ENCODE measurements around the gene BSND.
"Not testable (repeated sequence)": the region's sequence is repeated elsewhere in the genome, so short reads cannot be mapped to it uniquely, and the experiment has no call there.

The BSND gene

GRCh38 chr1:55010887-55011217 is 12.1 kb downstream of the BSND start:
- no peak for DNase-seq (ENCODE audit: low read depth, low spot score)
- no peak overlapping the region for H3K27ac ChIP-seq

DNA sequence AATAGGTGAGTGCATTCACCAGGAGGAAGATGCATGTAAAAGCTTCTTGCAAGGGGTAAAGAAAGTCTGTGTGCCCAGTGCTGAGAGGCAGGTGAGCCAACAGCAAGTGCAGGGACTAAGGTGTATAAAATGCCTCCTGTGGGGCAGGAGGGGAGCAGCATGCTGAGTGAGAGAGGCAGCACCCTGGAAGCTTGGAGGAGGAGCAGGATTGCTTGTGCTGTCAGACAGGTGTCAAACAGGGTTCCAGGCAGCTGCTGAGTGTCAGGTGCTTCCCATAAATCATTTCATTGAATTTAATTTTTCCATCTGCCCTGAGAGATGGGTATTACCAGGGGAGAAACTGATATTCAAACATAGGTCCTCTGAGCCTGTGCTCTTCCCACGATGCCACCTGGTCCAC is 13.9 kb downstream of the BSND start:
- DNase-seq (ENCODE audit: low read depth, low spot score), result no peak
- H3K27ac ChIP-seq, result no peak overlapping the region

- H3K27ac ChIP-seq, result no peak overlapping the region
- no peak for DNase-seq (ENCODE audit: low read depth, low spot score)
Measured at GRCh38 chr1:55015123-55015522, 16.4 kb downstream of the BSND start.

DNA sequence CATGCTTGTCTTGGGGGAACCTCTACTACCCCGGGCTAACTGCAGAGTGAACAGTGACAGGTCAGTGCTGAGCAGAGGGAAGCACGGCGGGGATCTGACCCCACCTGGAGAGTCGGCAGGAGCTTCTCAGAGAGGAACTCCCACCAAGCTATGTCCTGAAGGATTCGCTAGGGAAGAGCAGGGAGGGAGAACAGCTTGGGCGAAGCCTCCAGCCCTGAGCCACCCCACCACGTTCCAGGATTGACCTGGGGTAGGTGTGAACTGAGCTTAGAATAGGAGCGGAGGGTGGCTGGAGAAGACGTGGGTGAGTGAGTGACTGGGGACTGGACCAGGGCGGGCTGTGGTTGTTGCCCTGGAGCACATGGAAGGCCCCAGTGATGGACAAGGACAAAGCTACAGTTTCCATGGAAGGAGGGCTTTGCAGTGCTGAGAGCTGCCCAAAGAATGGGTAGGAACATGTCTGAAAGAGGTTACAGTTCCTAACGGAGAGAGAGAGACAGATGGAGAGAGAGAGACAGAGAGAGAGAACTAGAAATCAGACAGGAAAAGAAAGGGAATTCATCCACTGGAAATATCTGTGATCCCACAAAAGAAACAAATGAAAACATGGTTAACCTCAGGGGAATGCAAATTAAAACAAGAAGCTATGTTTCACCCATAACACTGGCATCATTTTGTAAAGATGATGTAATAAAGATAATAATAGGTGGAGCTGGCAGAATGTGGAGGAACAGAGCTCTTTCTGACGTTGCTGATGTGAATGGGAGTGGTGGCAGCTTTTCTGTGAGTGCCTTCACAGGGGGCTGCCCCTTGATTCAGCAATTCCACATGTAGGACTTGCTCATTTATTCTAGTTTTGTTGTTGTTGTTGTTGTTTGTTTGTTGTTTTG is 17.2 kb downstream of the BSND start:
- H3K27ac ChIP-seq, result no peak overlapping the region
- no peak for DNase-seq (ENCODE audit: low read depth, low spot score)

GRCh38 chr1:55018395-55018794 is 19.7 kb downstream of the BSND start:
- no peak for DNase-seq (ENCODE audit: low read depth, low spot score)
- no peak overlapping the region for H3K27ac ChIP-seq

GRCh38 chr1:55021942-55022546 is 23.3 kb downstream of the BSND start:
- H3K27ac ChIP-seq, result peak overlapping the region; percentile 19

DNA sequence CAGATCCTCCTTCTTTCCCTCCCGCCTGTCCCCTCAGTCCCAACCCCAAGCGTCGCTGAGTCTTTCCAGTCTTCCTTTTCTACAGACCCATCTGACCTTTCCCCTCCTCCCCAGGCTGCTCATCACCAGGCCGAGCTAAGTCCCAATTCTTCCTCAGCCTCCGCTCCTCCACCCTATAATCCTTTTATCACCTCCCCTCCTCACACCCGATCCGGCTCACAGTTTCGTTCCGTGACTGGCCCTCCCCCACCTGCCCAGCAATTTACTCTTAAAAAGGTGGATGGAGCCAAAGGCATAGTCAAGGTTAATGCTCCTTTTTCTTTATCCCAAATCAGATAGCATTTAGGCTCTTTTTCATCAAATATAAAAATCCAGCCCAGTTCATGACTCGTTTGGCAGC is 25.4 kb downstream of the BSND start:
- DNase-seq (ENCODE audit: low read depth, low spot score); H3K27ac ChIP-seq: not testable (repeated sequence)

More at GRCh38 chr1:55021942-55022546, 23.3 kb downstream of the BSND start:
- DNase-seq (ENCODE audit: low read depth, low spot score), result peak; percentile 68

- not testable (repeated sequence) for H3K27ac ChIP-seq; DNase-seq (ENCODE audit: low read depth, low spot score)
Measured at GRCh38 chr1:55026682-55027081, 27.9 kb downstream of the BSND start.

DNA sequence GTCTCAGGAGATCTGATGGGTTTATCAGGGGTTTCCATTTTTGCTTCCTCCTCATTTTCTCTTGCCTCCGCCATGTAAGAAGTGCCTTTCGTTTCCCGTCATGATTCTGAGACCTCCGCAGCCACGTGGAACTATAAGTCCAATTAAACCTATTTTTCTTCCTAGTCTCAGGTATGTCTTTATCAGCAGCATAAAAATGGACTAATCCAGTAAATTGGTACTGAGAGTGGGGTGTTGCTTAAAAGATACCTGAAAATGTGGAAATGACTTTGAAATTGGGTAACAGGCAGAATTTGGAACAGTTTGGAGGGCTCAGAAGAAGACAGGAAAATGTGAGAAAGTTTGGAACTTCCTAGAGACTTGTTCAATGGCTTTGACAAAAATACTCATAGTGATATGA is 32.4 kb downstream of the BSND start:
- not testable (repeated sequence) for H3K27ac ChIP-seq; DNase-seq (ENCODE audit: low read depth, low spot score)

DNA sequence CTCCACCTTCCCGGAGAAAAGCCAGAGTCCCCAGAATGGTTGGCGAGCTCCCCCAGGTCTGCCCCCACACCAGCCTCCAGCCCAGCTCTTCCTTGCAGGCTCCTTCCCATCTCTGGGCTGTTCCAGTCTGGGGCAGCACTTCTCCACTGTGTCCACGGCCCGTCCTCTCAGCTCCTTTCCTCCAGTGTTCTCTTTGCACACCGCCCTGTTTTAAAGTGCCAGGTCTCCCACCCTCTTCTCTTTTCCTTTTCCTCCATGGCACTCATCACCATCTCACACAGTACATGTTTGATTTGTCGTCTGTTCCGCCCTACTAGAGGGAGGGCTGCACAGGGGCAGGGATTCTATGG is 34.5 kb downstream of the BSND start:
- no peak for DNase-seq (ENCODE audit: low read depth, low spot score)
- no peak overlapping the region for H3K27ac ChIP-seq

DNA sequence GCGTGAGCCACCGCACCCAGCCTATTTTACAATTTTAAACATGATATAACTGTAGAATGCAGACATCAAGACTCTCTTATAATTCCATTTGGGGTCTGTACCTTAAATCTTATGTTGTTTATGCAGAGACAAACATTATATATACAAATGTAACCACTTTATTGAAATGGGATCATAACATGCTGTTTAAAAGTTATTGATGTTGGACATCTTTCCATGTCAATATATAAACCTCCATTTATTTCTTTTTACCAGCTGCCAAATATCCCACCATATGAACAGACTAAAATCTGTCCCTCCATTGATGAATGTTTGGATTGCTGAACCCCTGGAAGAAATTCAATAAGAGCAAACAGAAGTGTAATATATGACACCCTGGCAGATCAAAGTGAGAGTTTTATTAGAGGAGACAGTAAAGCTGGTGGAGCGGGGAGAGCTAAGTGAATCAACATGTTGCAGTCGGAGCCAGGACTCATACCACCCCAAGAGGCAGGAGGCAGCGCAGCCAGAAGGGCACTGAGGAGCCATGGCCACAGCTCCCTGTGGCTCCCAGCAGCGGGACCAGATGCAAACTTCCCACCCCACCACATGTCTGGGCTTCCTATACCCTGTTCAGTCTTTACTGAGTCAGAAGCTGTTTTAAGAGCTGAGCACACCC is 35.9 kb downstream of the BSND start:
- DNase-seq (ENCODE audit: low read depth, low spot score), result no peak
- H3K27ac ChIP-seq, result no peak overlapping the region

GRCh38 chr1:55035904-55036303 is 37.2 kb downstream of the BSND start:
- H3K27ac ChIP-seq, result no peak overlapping the region
- DNase-seq (ENCODE audit: low read depth, low spot score), result no peak

DNA sequence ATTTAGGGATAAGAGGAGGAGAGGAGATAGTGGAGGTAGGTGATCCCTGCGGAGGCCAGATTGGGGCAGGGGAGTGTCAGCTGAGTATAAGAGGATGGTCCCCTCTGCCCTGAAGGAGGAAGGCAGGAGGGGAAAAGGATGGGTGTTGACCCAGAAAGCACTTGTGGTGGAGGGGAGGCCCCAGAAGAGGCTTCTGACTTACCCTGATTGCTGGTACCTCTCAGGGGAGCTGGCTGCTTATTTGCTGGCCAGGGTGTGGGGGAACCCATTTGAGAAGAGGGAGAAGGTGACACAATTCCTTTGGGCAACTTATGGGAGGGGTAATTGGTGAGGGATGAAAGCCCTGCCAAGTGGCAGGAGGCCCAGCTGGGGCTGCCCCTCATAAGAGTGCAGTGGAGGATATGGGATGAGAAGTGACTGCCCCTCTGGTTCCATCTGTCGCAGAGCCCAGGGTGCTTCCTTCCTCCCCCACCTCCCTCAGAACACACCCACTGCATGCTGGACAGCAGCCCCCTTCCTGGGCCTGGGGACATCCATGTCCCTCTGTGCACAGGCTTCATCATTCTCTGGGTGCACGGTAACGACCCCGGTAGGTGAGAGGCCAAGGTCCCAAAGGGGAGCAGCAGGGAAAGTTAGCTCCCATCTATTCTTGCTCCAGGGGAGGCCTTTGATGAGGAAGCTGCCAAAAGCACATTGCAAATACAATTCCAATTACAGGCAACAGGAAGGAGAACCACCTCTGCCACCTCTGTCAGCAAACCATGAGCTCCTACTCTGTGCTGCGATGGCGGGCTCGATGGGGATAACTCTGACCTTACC is 39.2 kb downstream of the BSND start:
- no peak overlapping the region for H3K27ac ChIP-seq
- no peak for DNase-seq (ENCODE audit: low read depth, low spot score)

DNA sequence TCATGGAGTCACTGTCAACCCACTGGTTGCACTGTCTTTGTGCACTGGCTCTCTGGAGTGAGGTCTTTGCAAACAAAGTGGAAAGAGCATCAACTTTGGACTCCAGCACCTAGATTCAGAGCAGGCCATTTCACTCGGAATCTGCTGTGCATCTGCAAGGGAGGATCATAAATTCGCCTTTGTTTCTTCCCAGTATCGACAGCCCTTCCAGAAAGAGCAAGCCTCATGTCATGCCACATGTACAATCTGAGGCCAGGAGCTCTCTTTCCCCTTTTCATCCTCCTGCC is 39.8 kb downstream of the BSND start:
- no peak for DNase-seq (ENCODE audit: low read depth, low spot score)
- no peak overlapping the region for H3K27ac ChIP-seq

DNA sequence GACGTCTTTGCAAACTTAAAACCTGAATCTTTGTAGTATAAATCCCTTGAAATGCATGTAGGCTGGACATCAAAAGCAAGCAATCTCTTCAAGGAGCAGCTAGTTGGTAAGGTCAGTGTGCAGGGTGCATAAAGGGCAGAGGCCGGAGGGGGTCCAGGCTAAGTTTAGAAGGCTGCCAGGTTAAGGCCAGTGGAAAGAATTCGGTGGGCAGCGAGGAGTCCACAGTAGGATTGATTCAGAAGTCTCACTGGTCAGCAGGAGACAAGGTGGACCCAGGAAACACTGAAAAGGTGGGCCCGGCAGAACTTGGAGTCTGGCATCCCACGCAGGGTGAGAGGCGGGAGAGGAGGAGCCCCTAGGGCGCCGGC is 40.2 kb downstream of the BSND start:
- no peak for DNase-seq (ENCODE audit: low read depth, low spot score)
- no peak overlapping the region for H3K27ac ChIP-seq

DNA sequence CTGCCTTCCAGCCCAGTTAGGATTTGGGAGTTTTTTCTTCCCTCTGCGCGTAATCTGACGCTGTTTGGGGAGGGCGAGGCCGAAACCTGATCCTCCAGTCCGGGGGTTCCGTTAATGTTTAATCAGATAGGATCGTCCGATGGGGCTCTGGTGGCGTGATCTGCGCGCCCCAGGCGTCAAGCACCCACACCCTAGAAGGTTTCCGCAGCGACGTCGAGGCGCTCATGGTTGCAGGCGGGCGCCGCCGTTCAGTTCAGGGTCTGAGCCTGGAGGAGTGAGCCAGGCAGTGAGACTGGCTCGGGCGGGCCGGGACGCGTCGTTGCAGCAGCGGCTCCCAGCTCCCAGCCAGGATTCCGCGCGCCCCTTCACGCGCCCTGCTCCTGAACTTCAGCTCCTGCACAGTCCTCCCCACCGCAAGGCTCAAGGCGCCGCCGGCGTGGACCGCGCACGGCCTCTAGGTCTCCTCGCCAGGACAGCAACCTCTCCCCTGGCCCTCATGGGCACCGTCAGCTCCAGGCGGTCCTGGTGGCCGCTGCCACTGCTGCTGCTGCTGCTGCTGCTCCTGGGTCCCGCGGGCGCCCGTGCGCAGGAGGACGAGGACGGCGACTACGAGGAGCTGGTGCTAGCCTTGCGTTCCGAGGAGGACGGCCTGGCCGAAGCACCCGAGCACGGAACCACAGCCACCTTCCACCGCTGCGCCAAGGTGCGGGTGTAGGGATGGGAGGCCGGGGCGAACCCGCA is 40.8 kb downstream of the BSND start, which contains the start of gene PCSK9:
TSS of gene PCSK9 (plus strand) at position 207 of the 741 bp plus-strand sequence. CDS start at position 497, 290 bp downstream.
- H3K27ac ChIP-seq, result peak within 1 kb of the TSS; percentile 4
- DNase-seq (ENCODE audit: low read depth, low spot score), result no peak

DNA sequence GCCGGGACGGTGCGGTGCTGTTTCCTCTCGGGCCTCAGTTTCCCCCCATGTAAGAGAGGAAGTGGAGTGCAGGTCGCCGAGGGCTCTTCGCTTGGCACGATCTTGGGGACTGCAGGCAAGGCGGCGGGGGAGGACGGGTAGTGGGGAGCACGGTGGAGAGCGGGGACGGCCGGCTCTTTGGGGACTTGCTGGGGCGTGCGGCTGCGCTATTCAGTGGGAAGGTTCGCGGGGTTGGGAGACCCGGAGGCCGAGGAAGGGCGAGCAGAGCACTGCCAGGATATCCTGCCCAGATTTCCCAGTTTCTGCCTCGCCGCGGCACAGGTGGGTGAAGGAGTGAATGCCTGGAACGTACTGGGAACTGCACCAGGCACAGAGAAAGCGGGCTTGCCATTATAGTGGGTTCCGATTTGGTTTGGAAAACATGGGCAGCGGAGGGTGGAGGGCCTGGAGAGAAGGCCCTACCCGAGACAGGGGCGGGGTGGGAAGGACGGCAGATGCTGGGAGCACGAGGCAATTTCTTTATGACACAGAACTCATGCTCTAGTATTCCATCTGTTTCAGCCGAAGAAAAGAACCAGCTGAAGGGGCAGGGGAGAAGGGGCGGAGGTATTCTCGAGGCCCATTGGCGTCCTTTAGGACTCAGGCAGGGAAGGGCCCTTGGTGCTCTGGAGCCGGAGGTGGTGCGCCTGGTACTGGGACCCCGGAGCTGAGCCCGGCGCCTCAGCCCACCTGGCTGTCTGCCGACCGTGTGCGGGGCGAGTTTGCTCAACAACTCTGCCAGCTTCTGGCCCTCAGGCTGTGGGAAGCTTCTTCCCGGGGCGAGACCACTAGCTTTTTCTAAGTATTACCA is 41.6 kb downstream of the BSND start:
- no peak for DNase-seq (ENCODE audit: low read depth, low spot score)
- H3K27ac ChIP-seq, result peak overlapping the region; percentile 4

DNA sequence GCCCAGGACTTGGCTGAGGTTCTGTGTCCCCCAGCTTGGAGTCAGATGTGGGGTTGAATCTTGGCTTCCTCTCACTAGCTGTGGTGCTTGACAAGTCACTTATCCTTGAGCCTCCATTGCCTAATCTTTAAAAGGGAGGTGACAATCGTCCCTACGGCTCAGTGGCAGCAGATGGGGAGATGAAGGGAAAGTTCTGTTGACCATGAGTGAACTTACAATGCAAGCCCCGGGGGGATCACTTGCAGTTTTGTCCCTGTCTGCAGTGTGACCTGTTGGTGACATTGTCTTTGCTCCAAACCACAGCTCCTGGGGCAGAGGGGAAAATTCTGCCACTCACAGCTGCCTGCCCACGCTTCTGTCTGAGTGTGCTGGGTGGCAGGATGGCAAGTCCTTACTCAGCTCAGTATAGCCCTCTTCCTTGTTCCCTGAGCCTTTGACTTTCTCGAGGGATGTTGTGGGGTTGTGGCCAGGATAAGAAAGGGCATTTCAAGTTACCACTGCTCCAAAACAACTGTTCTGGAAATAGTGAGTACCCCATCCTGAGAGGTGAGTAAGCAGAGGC is 42.3 kb downstream of the BSND start:
- H3K27ac ChIP-seq, result no peak overlapping the region

GRCh38 chr1:55041613-55042012 is 42.9 kb downstream of the BSND start:
- H3K27ac ChIP-seq, result no peak overlapping the region
- no peak for DNase-seq (ENCODE audit: low read depth, low spot score)

More for the DNA sequence above, 42.3 kb downstream of the BSND start:
- DNase-seq (ENCODE audit: low read depth, low spot score), result no peak

All from epithelial cell of prostate (primary cell).